HepG2 (cell line): ENCODE data around the gene ANKRD6. TPM values are rescaled to one million over a fixed set of nuclear protein-coding genes. Genes with fewer than 3 reads are reported as not detected.

ENCODE experiments used
- ARID2 ChIP-seq: sonication (generic); formaldehyde crosslinking; IDR thresholded peaks from 2 replicates; pipeline ENCODE4 v1.8.1; 2022; ENCODE audit warnings: mild to moderate bottlenecking, missing genetic modification reagents, borderline replicate concordance
- BHLHE40 ChIP-seq: IDR thresholded peaks from 2 replicates; pipeline ENCODE4 v1.6.1; 2011; ENCODE audit warnings: low read length, improper control_type of control experiment
- CREBL2 ChIP-seq: sonication (generic); formaldehyde crosslinking; IDR thresholded peaks from 2 replicates; pipeline ENCODE4 v1.8.1; 2023; ENCODE audit warnings: missing genetic modification reagents, mild to moderate bottlenecking, borderline replicate concordance
- CSRNP2 ChIP-seq: sonication (generic); formaldehyde crosslinking; conservative IDR thresholded peaks from 2 replicates; pipeline ENCODE4 v1.8.0; 2022; ENCODE audit warnings: low read depth, missing genetic modification reagents
- FOXC1 ChIP-seq: sonication (generic); formaldehyde crosslinking; IDR thresholded peaks from 2 replicates; pipeline ENCODE4 v1.8.0; 2022; ENCODE audit warnings: mild to moderate bottlenecking, missing genetic modification reagents, borderline replicate concordance
- HOXA5 ChIP-seq: sonication (generic); formaldehyde crosslinking; IDR thresholded peaks from 2 replicates; pipeline ENCODE4 v1.4.0; 2020; ENCODE audit warnings: missing genetic modification reagents
- LCORL ChIP-seq, 2 experiments: fragments of 450-650 bp in 1 of 2; sonication (generic) in 1 of 2; formaldehyde crosslinking in 1 of 2; IDR thresholded peaks; 2 replicates each; pipeline versions ENCODE4 v1.5.0 to v1.6.1; 2017 to 2020; ENCODE audit warnings: antibody characterized with exemption in 1 of 2, missing genetic modification reagents in 1 of 2
- MXD4 ChIP-seq: IDR thresholded peaks from 2 replicates; pipeline ENCODE4 v1.6.1; 2016; ENCODE audit warnings: mild to moderate bottlenecking, missing biosample characterization, missing genetic modification reagents
- PAF1 ChIP-seq: IDR thresholded peaks from 2 replicates; pipeline ENCODE4 v1.6.1; 2016; ENCODE audit warnings: missing genetic modification reagents, missing compliant biosample characterization
- RAD21 ChIP-seq: fragments of 450-650 bp; formaldehyde crosslinking; IDR thresholded peaks from 2 replicates; pipeline ENCODE4 v1.5.0; 2020; ENCODE audit warnings: mild to moderate bottlenecking
- SATB2 ChIP-seq: sonication (generic); formaldehyde crosslinking; IDR thresholded peaks from 2 replicates; pipeline ENCODE4 v1.5.0; 2020; ENCODE audit warnings: missing genetic modification reagents
- SMAD1 ChIP-seq: sonication (generic); formaldehyde crosslinking; IDR thresholded peaks from 2 replicates; pipeline ENCODE4 v1.4.0; 2020; ENCODE audit warnings: missing genetic modification reagents, low read depth, mild to moderate bottlenecking, borderline replicate concordance
- SMYD3 ChIP-seq: sonication (generic); formaldehyde crosslinking; IDR thresholded peaks from 2 replicates; pipeline ENCODE4 v1.8.1; 2023; ENCODE audit warnings: mild to moderate bottlenecking, missing genetic modification reagents
- TCF7 ChIP-seq: sonication (generic); IDR thresholded peaks from 2 replicates; pipeline ENCODE4 v1.6.1; 2016; ENCODE audit warnings: antibody characterized with exemption, low read depth
- TGIF2 ChIP-seq: IDR thresholded peaks from 2 replicates; pipeline ENCODE4 v1.6.1; 2016; ENCODE audit warnings: control low read depth, missing compliant biosample characterization
- TOE1 ChIP-seq: sonication (generic); formaldehyde crosslinking; IDR thresholded peaks from 2 replicates; pipeline ENCODE4 v1.4.0; 2020; ENCODE audit warnings: mild to moderate bottlenecking, missing genetic modification reagents
- TP53 ChIP-seq: sonication (generic); formaldehyde crosslinking; conservative IDR thresholded peaks from 2 replicates; pipeline ENCODE4 v1.4.0; 2020; ENCODE audit warnings: missing genetic modification reagents
- UBTF ChIP-seq: sonication (generic); formaldehyde crosslinking; IDR thresholded peaks from 2 replicates; pipeline ENCODE4 v1.4.0; 2020; ENCODE audit warnings: mild to moderate bottlenecking, missing genetic modification reagents
- ZBTB10 ChIP-seq: sonication (generic); formaldehyde crosslinking; IDR thresholded peaks from 2 replicates; pipeline ENCODE4 v1.4.0; 2020; ENCODE audit warnings: missing genetic modification reagents, borderline replicate concordance
- ZNF431 ChIP-seq: sonication (generic); formaldehyde crosslinking; IDR thresholded peaks from 2 replicates; pipeline ENCODE4 v1.9.0; 2022; ENCODE audit warnings: missing genetic modification reagents, low read depth, mild to moderate bottlenecking, borderline replicate concordance
- ZNF572 ChIP-seq: sonication (generic); formaldehyde crosslinking; IDR thresholded peaks from 2 replicates; pipeline ENCODE4 v1.5.1; 2020; ENCODE audit warnings: mild to moderate bottlenecking, missing genetic modification reagents
- ZNF740 ChIP-seq: sonication (generic); formaldehyde crosslinking; IDR thresholded peaks from 2 replicates; pipeline ENCODE4 v1.4.0; 2020; ENCODE audit warnings: missing genetic modification reagents
- ZNF816 ChIP-seq: sonication (generic); formaldehyde crosslinking; IDR thresholded peaks from 2 replicates; pipeline ENCODE4 v1.8.0; 2022; ENCODE audit warnings: missing genetic modification reagents, mild to moderate bottlenecking, borderline replicate concordance
- polyA plus RNA-seq, 8 experiments: library from polyadenylated mRNA; depleted of rRNA in 3 of 8; stranded (reverse) in 7 of 8; unstranded in 1 of 8; fragments of >200 nt; fragmentation: Illumina TruSeq in 4 of 8; extraction: Trizol in 4 of 8; gene quantifications; 2 replicates each; pipeline versions ENCODE4 v1.2.1 to v1.2.3, GENCODE V29; 2011 to 2016; ENCODE audit warnings: low read depth in 4 of 8, missing spikeins in 1 of 8, mixed read lengths in 1 of 8; ENCODE audit not compliant: insufficient read depth in 1 of 8
- total RNA-seq, 5 experiments: library from RNA; depleted of rRNA; stranded (reverse); fragments of >200 nt; fragmentation: Illumina TruSeq; extraction: Trizol; gene quantifications; 2 replicates each; pipeline ENCODE4 v1.2.3, GENCODE V29; 2016; ENCODE audit warnings: low read depth in 1 of 5

ANKRD6 gene
- total and polyA plus RNA-seq, 2 of the 13 experiments (the other 11 are each of a cell fraction or from before 2014, with no cell fraction given), result 0.18 to 0.36 TPM

- TF ChIP-seq TOE1 (CRISPR knock-in tag), result no peak
- TF ChIP-seq HOXA5 (CRISPR knock-in tag), result no peak
- no peak for TF ChIP-seq SMYD3 (CRISPR knock-in tag)
- TF ChIP-seq ZNF572 (CRISPR knock-in tag), result no peak
- TF ChIP-seq PAF1, result no peak
- TF ChIP-seq ARID2, result 0 out of 2 replicates have a peak, but pooled peaks have one; percentile 41
- no peak for TF ChIP-seq TCF7
- TF ChIP-seq TP53, result no peak
- no peak for TF ChIP-seq ZNF431 (CRISPR knock-in tag)
- TF ChIP-seq CSRNP2 (CRISPR knock-in tag), result no peak
- TF ChIP-seq RAD21 (CRISPR knock-in tag), result peak; percentile 7; the same call in 1 of the 2 replicates
- no peak for TF ChIP-seq SMAD1 (CRISPR knock-in tag)
- no peak for TF ChIP-seq MXD4
- no peak for TF ChIP-seq ZBTB10 (CRISPR knock-in tag)
- TF ChIP-seq TGIF2 (CRISPR knock-in tag), result no peak
- TF ChIP-seq UBTF, result no peak
- no peak for TF ChIP-seq LCORL (IDR thresholded peaks at IDR 0.05)
- TF ChIP-seq LCORL (CRISPR knock-in tag; IDR thresholded peaks at IDR 0.05), result 0 out of 2 replicates have a peak, but pooled peaks have one; percentile 4
- TF ChIP-seq ZNF740 (CRISPR knock-in tag), result peak; percentile 10; the same call in 1 of the 2 replicates
- TF ChIP-seq ZNF816 (CRISPR knock-in tag), result no peak
- TF ChIP-seq FOXC1, result no peak
- no peak for TF ChIP-seq CREBL2 (CRISPR knock-in tag)
- TF ChIP-seq BHLHE40, result no peak
- no peak for TF ChIP-seq SATB2 (CRISPR knock-in tag)
Measured at GRCh38 chr6:89433252-89434149, 549 bp downstream of the ANKRD6 start (continued).
